ENCODE data around the gene ZMYM2.

DNA sequence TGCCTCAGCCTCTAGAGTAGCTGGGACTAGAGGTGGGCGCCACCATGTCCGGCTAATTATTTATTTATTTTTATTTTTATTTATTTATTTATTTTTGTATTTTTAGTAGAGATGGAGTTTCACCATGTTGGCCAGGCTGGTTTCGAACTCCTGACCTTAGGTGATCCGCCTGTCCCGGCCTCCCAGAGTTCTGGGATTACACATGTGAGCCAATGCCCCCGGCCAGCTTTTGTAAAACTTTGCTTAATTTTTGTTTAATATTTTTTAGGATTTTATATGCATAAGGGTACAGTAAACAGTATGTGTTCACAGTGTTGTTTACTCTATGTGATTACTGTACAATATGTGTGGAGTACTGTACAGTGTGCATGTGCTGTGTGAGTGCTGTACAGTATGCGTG is 98.7 kb downstream of the ZMYM2 start:
- TF ChIP-seq, protein P1, sequence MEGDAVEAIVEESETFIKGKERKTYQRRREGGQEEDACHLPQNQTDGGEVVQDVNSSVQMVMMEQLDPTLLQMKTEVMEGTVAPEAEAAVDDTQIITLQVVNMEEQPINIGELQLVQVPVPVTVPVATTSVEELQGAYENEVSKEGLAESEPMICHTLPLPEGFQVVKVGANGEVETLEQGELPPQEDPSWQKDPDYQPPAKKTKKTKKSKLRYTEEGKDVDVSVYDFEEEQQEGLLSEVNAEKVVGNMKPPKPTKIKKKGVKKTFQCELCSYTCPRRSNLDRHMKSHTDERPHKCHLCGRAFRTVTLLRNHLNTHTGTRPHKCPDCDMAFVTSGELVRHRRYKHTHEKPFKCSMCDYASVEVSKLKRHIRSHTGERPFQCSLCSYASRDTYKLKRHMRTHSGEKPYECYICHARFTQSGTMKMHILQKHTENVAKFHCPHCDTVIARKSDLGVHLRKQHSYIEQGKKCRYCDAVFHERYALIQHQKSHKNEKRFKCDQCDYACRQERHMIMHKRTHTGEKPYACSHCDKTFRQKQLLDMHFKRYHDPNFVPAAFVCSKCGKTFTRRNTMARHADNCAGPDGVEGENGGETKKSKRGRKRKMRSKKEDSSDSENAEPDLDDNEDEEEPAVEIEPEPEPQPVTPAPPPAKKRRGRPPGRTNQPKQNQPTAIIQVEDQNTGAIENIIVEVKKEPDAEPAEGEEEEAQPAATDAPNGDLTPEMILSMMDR (IDR thresholded peaks at IDR 0.05), result no peak
- TF ChIP-seq POLR2A (IDR thresholded peaks at IDR 0.05) (no peak), POLR2AphosphoS5 (IDR thresholded peaks at IDR 0.05) (no peak)

All from suprapubic skin (tissue), 4 donors.